ENCODE results near the gene MMP28. TPM values are rescaled to one million over a fixed set of nuclear protein-coding genes. Genes with fewer than 3 reads are reported as not detected.

Gene MMP28
- total RNA-seq (2014; rRNA removed; shearing (Covaris generic)) = 0.40 TPM in 1 of 2 replicates, not detected in the other

- DNase-seq (ENCODE audit: low read depth) = no peak
Observed at GRCh38 chr17:35795007-35795870, at the start of gene MMP28. Gene MMP28, minus strand, starts transcription at chr17:35795641. Its CDS starts 264 bp downstream, at chr17:35795377.

- no peak for DNase-seq (ENCODE audit: low read depth)
Observed at GRCh38 chr17:35844547-35844946, 49.1 kb upstream of the MMP28 start.

- no peak for DNase-seq (ENCODE audit: low read depth)
Observed at GRCh38 chr17:35843698-35844097, 48.3 kb upstream of the MMP28 start.

- no peak for DNase-seq (ENCODE audit: low read depth)
Observed at GRCh38 chr17:35842239-35842638, 46.8 kb upstream of the MMP28 start.

GRCh38 chr17:35841505-35841904, 46.1 kb upstream of the MMP28 start:
- DNase-seq (ENCODE audit: low read depth) = peak; percentile 7

- no peak for DNase-seq (ENCODE audit: low read depth)
Observed at GRCh38 chr17:35841101-35841500, 45.7 kb upstream of the MMP28 start.

GRCh38 chr17:35825206-35825605, 29.8 kb upstream of the MMP28 start:
- no peak for DNase-seq (ENCODE audit: low read depth)

- DNase-seq (ENCODE audit: low read depth) = no peak
Observed at GRCh38 chr17:35821308-35821707, 25.9 kb upstream of the MMP28 start.

GRCh38 chr17:35819455-35819854, 24.0 kb upstream of the MMP28 start:
- no peak for DNase-seq (ENCODE audit: low read depth)

- DNase-seq (ENCODE audit: low read depth) = no peak
Observed at GRCh38 chr17:35817196-35817595, 21.8 kb upstream of the MMP28 start.

- DNase-seq (ENCODE audit: low read depth) = no peak
Observed at GRCh38 chr17:35816723-35817122, 21.3 kb upstream of the MMP28 start.

GRCh38 chr17:35812456-35812855, 17.0 kb upstream of the MMP28 start:
- DNase-seq (ENCODE audit: low read depth) = no peak

GRCh38 chr17:35811759-35812158, 16.3 kb upstream of the MMP28 start:
- no peak for DNase-seq (ENCODE audit: low read depth)

GRCh38 chr17:35809855-35810461, 14.5 kb upstream of the MMP28 start:
- no peak for DNase-seq (ENCODE audit: low read depth)

GRCh38 chr17:35808962-35809854, 13.8 kb upstream of the MMP28 start, which contains the start of gene TAF15:
Gene TAF15, plus strand, starts transcription at chr17:35809484. Its CDS starts 86 bp downstream, at chr17:35809570.
- peak; percentile 96 for DNase-seq (ENCODE audit: low read depth)

- no peak for DNase-seq (ENCODE audit: low read depth)
Observed at GRCh38 chr17:35808240-35808961, 13.0 kb upstream of the MMP28 start.

- no peak for DNase-seq (ENCODE audit: low read depth)
Observed at GRCh38 chr17:35807371-35808144, 12.1 kb upstream of the MMP28 start.

GRCh38 chr17:35804658-35805192, 9.3 kb upstream of the MMP28 start:
- DNase-seq (ENCODE audit: low read depth) = peak; percentile 69

GRCh38 chr17:35801583-35802224, 6.3 kb upstream of the MMP28 start:
- DNase-seq (ENCODE audit: low read depth) = no peak

GRCh38 chr17:35799942-35800341, 4.5 kb upstream of the MMP28 start:
- DNase-seq (ENCODE audit: low read depth) = no peak

Measured in Daoy (cell line).